Measurements from ENCODE around the gene RUSC1. TPM values are rescaled to one million over a fixed set of nuclear protein-coding genes. Genes with fewer than 3 reads are reported as not detected.

Gene RUSC1
- total RNA-seq, 1 experiment from 2014 or later, result 42.2 TPM

GRCh38 chr1:155322571-155322952 is 1.9 kb downstream of the RUSC1 start:
- no TSS peak for BruUV-seq (replicated peaks)
- H3K4me3 ChIP-seq (ENCODE audit: low read depth, low read length, poor library complexity, severe bottlenecking), result peak overlapping the region; percentile 68
- CTCF ChIA-PET, result interaction anchor here (0.5 to 2.7 kb wide), 5 partner anchors 47 to 770 kb away, joined by 4 to 28 read pairs (median 4); partner anchors contain the start of gene CLK2
- H3K36me3 ChIP-seq (ENCODE audit: insufficient read depth, low read length, poor library complexity, severe bottlenecking), result peaks cover 30% of the 10 kb centered on the region
- peak; percentile 22 for DNase-seq (ENCODE audit: low spot score)
- H3K27ac ChIP-seq (ENCODE audit: low read depth, low read length, poor library complexity, severe bottlenecking), result peak overlapping the region; percentile 78
- no peaks in the 10 kb centered on the region for H3K27me3 ChIP-seq (replicated peaks; ENCODE audit: insufficient read depth, low read depth, low read length, poor library complexity)
- intact Hi-C loops (cut with micrococcal nuclease; ENCODE audit: unreplicated experiment), result loop anchor here (2.0 to 10.0 kb wide), 5 partner anchors 46 to 272 kb away; partner anchors contain the start of genes ASH1L, HCN3, KRTCAP2 and MTX1
- no peak for TF ChIP-seq EZH2 (IDR thresholded peaks at IDR 0.05; ENCODE audit: borderline replicate concordance, low read depth, low read length, poor library complexity, severe bottlenecking)
- no peak for TF ChIP-seq CTCF (conservative IDR thresholded peaks at IDR 0.05; ENCODE audit: low read depth, low read length)
- POLR2A ChIA-PET (ENCODE audit: low non-redundant PET), result no interaction called here
- H3K4me1 ChIP-seq (ENCODE audit: insufficient read depth, low read length, poor library complexity, severe bottlenecking), result peaks cover 27% of the 10 kb centered on the region
- no peaks in the 10 kb centered on the region for H3K9me3 ChIP-seq (ENCODE audit: low read depth, low read length, poor library complexity, severe bottlenecking)

GRCh38 chr1:155322953-155323728 is 2.4 kb downstream of the RUSC1 start:
- BruUV-seq (replicated peaks), result no TSS peak
- Histone ChIP-seq H3K9me3 (ENCODE audit: low read depth, low read length, poor library complexity, severe bottlenecking) (no peaks in the 10 kb centered on the region), H3K27me3 (replicated peaks; ENCODE audit: insufficient read depth, low read depth, low read length, poor library complexity) (no peaks in the 10 kb centered on the region), H3K4me1 (ENCODE audit: insufficient read depth, low read length, poor library complexity, severe bottlenecking) (peaks cover 27% of the 10 kb centered on the region), H3K4me3 (ENCODE audit: low read depth, low read length, poor library complexity, severe bottlenecking) (peak overlapping the region; percentile 68), H3K27ac (ENCODE audit: low read depth, low read length, poor library complexity, severe bottlenecking) (peak overlapping the region; percentile 78), H3K36me3 (ENCODE audit: insufficient read depth, low read length, poor library complexity, severe bottlenecking) (peaks cover 24% of the 10 kb centered on the region)
- CTCF ChIA-PET, result interaction anchor here (0.5 to 2.7 kb wide), 10 partner anchors 15 to 1424 kb away, joined by 3 to 28 read pairs (median 4); partner anchors contain the start of genes CLK2, FDPS and SCAMP3
- POLR2A ChIA-PET (ENCODE audit: low non-redundant PET), result no interaction called here
- intact Hi-C loops (cut with micrococcal nuclease; ENCODE audit: unreplicated experiment), result loop anchor here (2.0 to 10.0 kb wide), 5 partner anchors 46 to 272 kb away; partner anchors contain the start of genes ASH1L, HCN3, KRTCAP2 and MTX1
- TF ChIP-seq CTCF (conservative IDR thresholded peaks at IDR 0.05; ENCODE audit: low read depth, low read length), result peak; percentile 91
- no peak for TF ChIP-seq EZH2 (IDR thresholded peaks at IDR 0.05; ENCODE audit: borderline replicate concordance, low read depth, low read length, poor library complexity, severe bottlenecking)
- DNase-seq (ENCODE audit: low spot score), result peak; percentile 89

GRCh38 chr1:155323729-155324036 is 3.0 kb downstream of the RUSC1 start:
- BruUV-seq (replicated peaks), result no TSS peak
- CTCF ChIA-PET, result interaction anchor here (0.5 to 2.7 kb wide), 11 partner anchors 15 to 1423 kb away, joined by 3 to 28 read pairs (median 5); partner anchors contain the start of genes FDPS and SCAMP3

More at GRCh38 chr1:155323729-155324036, 3.0 kb downstream of the RUSC1 start:
- Histone ChIP-seq H3K4me3 (ENCODE audit: low read depth, low read length, poor library complexity, severe bottlenecking) (peak overlapping the region; percentile 68), H3K27ac (ENCODE audit: low read depth, low read length, poor library complexity, severe bottlenecking) (peak overlapping the region; percentile 78), H3K36me3 (ENCODE audit: insufficient read depth, low read length, poor library complexity, severe bottlenecking) (peaks cover 20% of the 10 kb centered on the region), H3K4me1 (ENCODE audit: insufficient read depth, low read length, poor library complexity, severe bottlenecking) (peaks cover 27% of the 10 kb centered on the region), H3K9me3 (ENCODE audit: low read depth, low read length, poor library complexity, severe bottlenecking) (no peaks in the 10 kb centered on the region), H3K27me3 (replicated peaks; ENCODE audit: insufficient read depth, low read depth, low read length, poor library complexity) (no peaks in the 10 kb centered on the region)
- TF ChIP-seq EZH2 (IDR thresholded peaks at IDR 0.05; ENCODE audit: borderline replicate concordance, low read depth, low read length, poor library complexity, severe bottlenecking) (no peak), CTCF (conservative IDR thresholded peaks at IDR 0.05; ENCODE audit: low read depth, low read length) (no peak)
- intact Hi-C loops (cut with micrococcal nuclease; ENCODE audit: unreplicated experiment), result loop anchor here (2.0 to 10.0 kb wide), 5 partner anchors 47 to 271 kb away; partner anchors contain the start of genes ASH1L, HCN3, KRTCAP2 and MTX1
- DNase-seq (ENCODE audit: low spot score), result peak; percentile 92
- POLR2A ChIA-PET (ENCODE audit: low non-redundant PET), result no interaction called here

All from A673 (cell line).